Measurements from ENCODE around the gene CSMD2.

- TF ChIP-seq CTCF (IDR thresholded peaks at IDR 0.05; ENCODE audit: low read depth, low read length) (no peak), EZH2phosphoT487 (IDR thresholded peaks at IDR 0.05; ENCODE audit: low read depth) (no peak)
These were observed 424.8 kb downstream of the CSMD2 start for GRCh38 chr1:33740040-33740744.
